Measurements from ENCODE around the gene TCAP.

The TCAP gene

DNA sequence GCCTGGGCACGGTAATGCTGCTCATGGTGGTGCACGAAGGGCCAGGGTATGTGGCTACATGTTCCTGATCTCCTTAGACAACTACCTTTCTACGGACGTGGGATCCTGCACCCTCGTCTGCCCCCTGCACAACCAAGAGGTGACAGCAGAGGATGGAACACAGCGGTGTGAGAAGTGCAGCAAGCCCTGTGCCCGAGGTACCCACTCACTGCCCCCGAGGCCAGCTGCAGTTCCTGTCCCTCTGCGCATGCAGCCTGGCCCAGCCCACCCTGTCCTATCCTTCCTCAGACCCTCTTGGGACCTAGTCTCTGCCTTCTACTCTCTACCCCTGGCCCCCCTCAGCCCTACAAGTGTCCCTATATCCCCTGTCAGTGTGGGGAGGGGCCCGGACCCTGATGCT, 46.7 kb downstream of the TCAP start:
- TF ChIP-seq, protein P1, sequence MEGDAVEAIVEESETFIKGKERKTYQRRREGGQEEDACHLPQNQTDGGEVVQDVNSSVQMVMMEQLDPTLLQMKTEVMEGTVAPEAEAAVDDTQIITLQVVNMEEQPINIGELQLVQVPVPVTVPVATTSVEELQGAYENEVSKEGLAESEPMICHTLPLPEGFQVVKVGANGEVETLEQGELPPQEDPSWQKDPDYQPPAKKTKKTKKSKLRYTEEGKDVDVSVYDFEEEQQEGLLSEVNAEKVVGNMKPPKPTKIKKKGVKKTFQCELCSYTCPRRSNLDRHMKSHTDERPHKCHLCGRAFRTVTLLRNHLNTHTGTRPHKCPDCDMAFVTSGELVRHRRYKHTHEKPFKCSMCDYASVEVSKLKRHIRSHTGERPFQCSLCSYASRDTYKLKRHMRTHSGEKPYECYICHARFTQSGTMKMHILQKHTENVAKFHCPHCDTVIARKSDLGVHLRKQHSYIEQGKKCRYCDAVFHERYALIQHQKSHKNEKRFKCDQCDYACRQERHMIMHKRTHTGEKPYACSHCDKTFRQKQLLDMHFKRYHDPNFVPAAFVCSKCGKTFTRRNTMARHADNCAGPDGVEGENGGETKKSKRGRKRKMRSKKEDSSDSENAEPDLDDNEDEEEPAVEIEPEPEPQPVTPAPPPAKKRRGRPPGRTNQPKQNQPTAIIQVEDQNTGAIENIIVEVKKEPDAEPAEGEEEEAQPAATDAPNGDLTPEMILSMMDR (IDR thresholded peaks at IDR 0.05; ENCODE audit: borderline replicate concordance, insufficient read depth, low read depth, low read length): no peak
- no peak overlapping the region for H3K4me3 ChIP-seq (ENCODE audit: low read depth, low read length)

DNA sequence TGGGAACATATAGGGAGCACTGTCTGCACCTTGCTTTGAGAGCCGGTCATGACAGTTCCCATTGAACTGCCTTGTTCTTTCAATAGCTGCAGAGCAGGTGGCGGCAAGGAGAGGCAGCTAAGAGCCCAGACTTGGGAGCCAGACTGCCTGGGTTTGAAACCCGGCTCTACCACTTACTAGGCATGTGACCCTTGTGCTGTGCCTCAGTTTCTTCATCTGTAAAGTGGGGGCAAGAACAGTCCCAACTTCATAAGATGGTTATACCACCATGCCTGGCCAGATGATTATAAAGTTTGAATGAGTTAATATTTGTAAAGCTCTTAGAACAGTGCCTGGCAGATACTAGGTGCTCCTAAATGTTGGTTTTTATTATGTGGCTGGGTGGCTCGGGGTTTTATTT, 49.1 kb downstream of the TCAP start:
- TF ChIP-seq, protein P1 (IDR thresholded peaks at IDR 0.05; ENCODE audit: borderline replicate concordance, insufficient read depth, low read depth, low read length): no peak
- H3K4me3 ChIP-seq (ENCODE audit: low read depth, low read length): no peak overlapping the region

DNA sequence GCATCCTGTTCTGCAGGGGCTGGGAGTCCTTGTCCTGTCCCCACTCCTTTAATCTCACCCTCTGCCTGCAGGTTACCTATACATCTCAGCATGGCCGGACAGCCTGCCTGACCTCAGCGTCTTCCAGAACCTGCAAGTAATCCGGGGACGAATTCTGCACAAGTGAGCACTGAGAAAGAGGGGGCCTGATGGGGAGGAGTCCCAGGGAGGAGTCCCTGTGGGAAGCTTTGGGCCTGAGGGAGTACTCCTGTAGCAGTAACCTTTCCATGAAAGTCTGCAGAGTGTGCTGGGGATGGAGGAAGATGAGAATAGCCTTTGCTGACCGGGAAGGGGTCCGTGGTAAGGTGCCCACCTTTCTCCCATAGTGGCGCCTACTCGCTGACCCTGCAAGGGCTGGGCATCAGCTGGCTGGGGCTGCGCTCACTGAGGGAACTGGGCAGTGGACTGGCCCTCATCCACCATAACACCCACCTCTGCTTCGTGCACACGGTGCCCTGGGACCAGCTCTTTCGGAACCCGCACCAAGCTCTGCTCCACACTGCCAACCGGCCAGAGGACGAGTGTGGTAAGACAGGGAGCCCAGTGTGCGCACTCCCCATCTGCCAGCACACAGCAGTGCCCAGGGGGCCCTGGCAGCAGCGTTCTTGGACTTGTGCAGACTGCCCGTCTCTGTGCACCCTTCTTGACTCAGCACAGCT, 50.4 kb downstream of the TCAP start:
- TF ChIP-seq, protein P1 (IDR thresholded peaks at IDR 0.05; ENCODE audit: borderline replicate concordance, insufficient read depth, low read depth, low read length): no peak
- H3K4me3 ChIP-seq (ENCODE audit: low read depth, low read length): no peak overlapping the region
